Panc1 (cell line): ENCODE data around the gene PRKAG2.

Source experiments
- POLR2AphosphoS5 ChIP-seq: IDR thresholded peaks from 2 replicates; pipeline ENCODE4 v1.6.1; 2012; ENCODE audit warnings: mild to moderate bottlenecking, low read depth, low read length, moderate library complexity
- SIN3A ChIP-seq: IDR thresholded peaks from 2 replicates; pipeline ENCODE4 v1.6.1; 2012; ENCODE audit warnings: low read depth, mild to moderate bottlenecking, low read length, moderate library complexity, borderline replicate concordance; ENCODE audit not compliant: insufficient read depth
- TCF7L2 ChIP-seq: IDR thresholded peaks from 2 replicates; pipeline ENCODE4 v1.6.1; 2011; ENCODE audit warnings: mild to moderate bottlenecking, low read depth, low read length, inconsistent platforms
- TF ChIP-seq, protein P1 (sequence below): fragments of 450-650 bp; IDR thresholded peaks from 2 replicates; pipeline ENCODE4 v1.5.1; 2017; ENCODE audit warnings: mild to moderate bottlenecking
- TF ChIP-seq, protein P2 (sequence below), 2 experiments: IDR thresholded peaks; 2 replicates each; pipeline ENCODE4 v1.6.1; 2011 to 2012; ENCODE audit warnings: low read depth in 2 of 2, control low read depth in 1 of 2, low read length in 1 of 2, mild to moderate bottlenecking in 1 of 2, moderate library complexity in 1 of 2; ENCODE audit not compliant: insufficient read depth in 1 of 2

DNA sequence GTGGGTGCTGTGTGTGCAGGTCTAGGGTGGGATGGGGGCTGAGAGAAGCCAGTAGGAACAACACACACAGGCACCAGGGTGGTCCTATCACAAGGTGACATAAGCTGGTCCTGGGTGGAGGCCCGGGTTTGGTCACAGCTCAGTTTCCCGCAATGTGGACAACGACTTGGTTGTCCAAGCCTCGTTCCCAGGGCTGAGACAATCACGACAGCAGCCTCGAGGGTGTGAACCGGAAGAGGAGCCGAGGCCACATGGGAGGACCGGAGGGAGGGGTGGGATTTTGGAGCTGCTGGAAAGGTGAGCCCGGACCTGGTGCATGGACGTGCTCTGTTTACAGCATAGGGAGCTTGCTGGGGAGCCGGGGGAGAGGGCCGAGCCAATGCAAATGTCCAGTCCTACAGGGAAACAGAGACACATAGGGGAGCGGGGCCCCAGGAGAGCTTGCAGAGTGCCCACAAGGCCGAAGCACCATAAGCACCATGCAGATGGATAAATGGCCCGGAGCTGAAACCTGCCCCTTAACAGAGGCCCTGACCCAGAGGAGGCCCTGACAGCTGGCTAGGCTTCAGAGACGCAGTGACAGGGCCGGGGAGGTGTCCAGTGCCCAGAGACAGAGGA is 92.8 kb downstream of the PRKAG2 start:
- TF ChIP-seq, protein P1, sequence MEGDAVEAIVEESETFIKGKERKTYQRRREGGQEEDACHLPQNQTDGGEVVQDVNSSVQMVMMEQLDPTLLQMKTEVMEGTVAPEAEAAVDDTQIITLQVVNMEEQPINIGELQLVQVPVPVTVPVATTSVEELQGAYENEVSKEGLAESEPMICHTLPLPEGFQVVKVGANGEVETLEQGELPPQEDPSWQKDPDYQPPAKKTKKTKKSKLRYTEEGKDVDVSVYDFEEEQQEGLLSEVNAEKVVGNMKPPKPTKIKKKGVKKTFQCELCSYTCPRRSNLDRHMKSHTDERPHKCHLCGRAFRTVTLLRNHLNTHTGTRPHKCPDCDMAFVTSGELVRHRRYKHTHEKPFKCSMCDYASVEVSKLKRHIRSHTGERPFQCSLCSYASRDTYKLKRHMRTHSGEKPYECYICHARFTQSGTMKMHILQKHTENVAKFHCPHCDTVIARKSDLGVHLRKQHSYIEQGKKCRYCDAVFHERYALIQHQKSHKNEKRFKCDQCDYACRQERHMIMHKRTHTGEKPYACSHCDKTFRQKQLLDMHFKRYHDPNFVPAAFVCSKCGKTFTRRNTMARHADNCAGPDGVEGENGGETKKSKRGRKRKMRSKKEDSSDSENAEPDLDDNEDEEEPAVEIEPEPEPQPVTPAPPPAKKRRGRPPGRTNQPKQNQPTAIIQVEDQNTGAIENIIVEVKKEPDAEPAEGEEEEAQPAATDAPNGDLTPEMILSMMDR, result no peak
- TF ChIP-seq, protein P2, sequence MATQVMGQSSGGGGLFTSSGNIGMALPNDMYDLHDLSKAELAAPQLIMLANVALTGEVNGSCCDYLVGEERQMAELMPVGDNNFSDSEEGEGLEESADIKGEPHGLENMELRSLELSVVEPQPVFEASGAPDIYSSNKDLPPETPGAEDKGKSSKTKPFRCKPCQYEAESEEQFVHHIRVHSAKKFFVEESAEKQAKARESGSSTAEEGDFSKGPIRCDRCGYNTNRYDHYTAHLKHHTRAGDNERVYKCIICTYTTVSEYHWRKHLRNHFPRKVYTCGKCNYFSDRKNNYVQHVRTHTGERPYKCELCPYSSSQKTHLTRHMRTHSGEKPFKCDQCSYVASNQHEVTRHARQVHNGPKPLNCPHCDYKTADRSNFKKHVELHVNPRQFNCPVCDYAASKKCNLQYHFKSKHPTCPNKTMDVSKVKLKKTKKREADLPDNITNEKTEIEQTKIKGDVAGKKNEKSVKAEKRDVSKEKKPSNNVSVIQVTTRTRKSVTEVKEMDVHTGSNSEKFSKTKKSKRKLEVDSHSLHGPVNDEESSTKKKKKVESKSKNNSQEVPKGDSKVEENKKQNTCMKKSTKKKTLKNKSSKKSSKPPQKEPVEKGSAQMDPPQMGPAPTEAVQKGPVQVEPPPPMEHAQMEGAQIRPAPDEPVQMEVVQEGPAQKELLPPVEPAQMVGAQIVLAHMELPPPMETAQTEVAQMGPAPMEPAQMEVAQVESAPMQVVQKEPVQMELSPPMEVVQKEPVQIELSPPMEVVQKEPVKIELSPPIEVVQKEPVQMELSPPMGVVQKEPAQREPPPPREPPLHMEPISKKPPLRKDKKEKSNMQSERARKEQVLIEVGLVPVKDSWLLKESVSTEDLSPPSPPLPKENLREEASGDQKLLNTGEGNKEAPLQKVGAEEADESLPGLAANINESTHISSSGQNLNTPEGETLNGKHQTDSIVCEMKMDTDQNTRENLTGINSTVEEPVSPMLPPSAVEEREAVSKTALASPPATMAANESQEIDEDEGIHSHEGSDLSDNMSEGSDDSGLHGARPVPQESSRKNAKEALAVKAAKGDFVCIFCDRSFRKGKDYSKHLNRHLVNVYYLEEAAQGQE (IDR thresholded peaks at IDR 0.05; ENCODE audit: insufficient read depth in 1 of 2, low read depth in 2 of 2, low read length in 1 of 2), result no peak
- TF ChIP-seq POLR2AphosphoS5 (no peak), SIN3A (no peak), TCF7L2 (no peak)
